ENCODE measurements around the gene CDK17.

- TF ChIP-seq POLR2AphosphoS5 (IDR thresholded peaks at IDR 0.05) (no peak), POLR2A (IDR thresholded peaks at IDR 0.05) (no peak)
Measured at GRCh38 chr12:96414637-96415036, 14.4 kb upstream of the CDK17 start.

Measured in prostate gland (tissue), 1 donor.